ENCODE results near the gene XDH.

XDH gene

GRCh38 chr2:31397094-31397493 lies 17.4 kb downstream of the XDH start:
- no peak for DNase-seq (ENCODE audit: low read depth)
- no peak overlapping the region for H3K4me3 ChIP-seq (ENCODE audit: control insufficient read depth, low read depth, low read length)

GRCh38 chr2:31390324-31390723 lies 24.2 kb downstream of the XDH start:
- H3K4me3 ChIP-seq (ENCODE audit: control insufficient read depth, low read depth, low read length), result no peak overlapping the region
- no peak for DNase-seq (ENCODE audit: low read depth)
- no peak for TF ChIP-seq CTCF (conservative IDR thresholded peaks at IDR 0.05; ENCODE audit: control insufficient read depth, insufficient read depth, low read depth, low read length)

More at GRCh38 chr2:31397094-31397493, 17.4 kb downstream of the XDH start:
- TF ChIP-seq CTCF (conservative IDR thresholded peaks at IDR 0.05; ENCODE audit: control insufficient read depth, insufficient read depth, low read depth, low read length), result no peak

- no peak overlapping the region for H3K4me3 ChIP-seq (ENCODE audit: control insufficient read depth, low read depth, low read length)
- TF ChIP-seq CTCF (conservative IDR thresholded peaks at IDR 0.05; ENCODE audit: control insufficient read depth, insufficient read depth, low read depth, low read length), result no peak
- no peak for DNase-seq (ENCODE audit: low read depth)
These were observed 25.8 kb downstream of the XDH start for GRCh38 chr2:31388736-31389135.

- no peak for DNase-seq (ENCODE audit: low read depth)
- no peak for TF ChIP-seq CTCF (conservative IDR thresholded peaks at IDR 0.05; ENCODE audit: control insufficient read depth, insufficient read depth, low read depth, low read length)
- no peak overlapping the region for H3K4me3 ChIP-seq (ENCODE audit: control insufficient read depth, low read depth, low read length)
These were observed 26.7 kb downstream of the XDH start for GRCh38 chr2:31387850-31388249.

GRCh38 chr2:31386648-31387047 lies 27.9 kb downstream of the XDH start:
- H3K4me3 ChIP-seq (ENCODE audit: control insufficient read depth, low read depth, low read length), result no peak overlapping the region
- peak; percentile 14 for TF ChIP-seq CTCF (conservative IDR thresholded peaks at IDR 0.05; ENCODE audit: control insufficient read depth, insufficient read depth, low read depth, low read length)
- no peak for DNase-seq (ENCODE audit: low read depth)

GRCh38 chr2:31386172-31386571 lies 28.4 kb downstream of the XDH start:
- no peak for TF ChIP-seq CTCF (conservative IDR thresholded peaks at IDR 0.05; ENCODE audit: control insufficient read depth, insufficient read depth, low read depth, low read length)
- H3K4me3 ChIP-seq (ENCODE audit: control insufficient read depth, low read depth, low read length), result no peak overlapping the region
- DNase-seq (ENCODE audit: low read depth), result no peak

GRCh38 chr2:31384771-31385276 lies 29.7 kb downstream of the XDH start:
- no peak overlapping the region for H3K4me3 ChIP-seq (ENCODE audit: control insufficient read depth, low read depth, low read length)
- no peak for TF ChIP-seq CTCF (conservative IDR thresholded peaks at IDR 0.05; ENCODE audit: control insufficient read depth, insufficient read depth, low read depth, low read length)
- DNase-seq (ENCODE audit: low read depth), result peak; percentile 96
